ENCODE results near the gene ANKRD39.
A peak's percentile ranks its signal among the peaks of the same experiment; 100 is the strongest.
"Not testable (repeated sequence)": the region's sequence is repeated elsewhere in the genome, so short reads cannot be mapped to it uniquely, and the experiment has no call there.

Gene ANKRD39

GRCh38 chr2:96808176-96808837 lies 49.5 kb downstream of the ANKRD39 start:
- DNase-seq (ENCODE audit: low read depth): no peak

GRCh38 chr2:96807127-96807471 lies 50.7 kb downstream of the ANKRD39 start:
- DNase-seq (ENCODE audit: low read depth): no peak

GRCh38 chr2:96806468-96807126 lies 51.2 kb downstream of the ANKRD39 start:
- peak; percentile 17 for DNase-seq (ENCODE audit: low read depth)

GRCh38 chr2:96805946-96806345 lies 51.9 kb downstream of the ANKRD39 start:
- not testable (repeated sequence) for DNase-seq (ENCODE audit: low read depth)

GRCh38 chr2:96804986-96805385 lies 52.8 kb downstream of the ANKRD39 start:
- DNase-seq (ENCODE audit: low read depth): no peak

- DNase-seq (ENCODE audit: low read depth): no peak
Observed at GRCh38 chr2:96802721-96803120, 55.1 kb downstream of the ANKRD39 start.

- no peak for DNase-seq (ENCODE audit: low read depth)
Observed at GRCh38 chr2:96801786-96802595, 55.8 kb downstream of the ANKRD39 start.

- DNase-seq (ENCODE audit: low read depth): peak; percentile 24
Observed at GRCh38 chr2:96801005-96801785, 56.6 kb downstream of the ANKRD39 start.

GRCh38 chr2:96800061-96801004 lies 57.5 kb downstream of the ANKRD39 start:
- no peak for DNase-seq (ENCODE audit: low read depth)

GRCh38 chr2:96799623-96799935 lies 58.2 kb downstream of the ANKRD39 start:
- DNase-seq (ENCODE audit: low read depth): no peak

GRCh38 chr2:96798733-96799622 lies 58.8 kb downstream of the ANKRD39 start:
- DNase-seq (ENCODE audit: low read depth): no peak

Data from T-helper 22 cell (primary cell).